Lower lobe of right lung (tissue), 2 donors: ENCODE data around the gene TMOD3. TPM values are rescaled to one million over a fixed set of nuclear protein-coding genes. Genes with fewer than 3 reads are reported as not detected.

Experiments
- ATAC-seq, 2 donors: fragments of 200-7000 bp; cut with Tn5 transposase; one replicate each; pipeline ENCODE4 v1.9.1; 2020 to 2022; ENCODE audit warnings: mild to moderate bottlenecking in 2 of 2, moderate library complexity in 2 of 2
- DNase-seq: peaks from one replicate; pipeline ENCODE4 v3.0.0-alpha.2; 2020
- H3K27ac ChIP-seq: fragments of 200-600 bp; one replicate; pipeline ENCODE4 v1.8.0; 2022
- H3K27me3 ChIP-seq: fragments of 200-600 bp; one replicate; pipeline ENCODE4 v1.8.0; 2022; ENCODE audit warnings: low read depth
- H3K36me3 ChIP-seq: fragments of 200-600 bp; one replicate; pipeline ENCODE4 v1.8.0; 2022; ENCODE audit warnings: mild to moderate bottlenecking
- H3K4me1 ChIP-seq: fragments of 200-600 bp; one replicate; pipeline ENCODE4 v1.8.0; 2022
- H3K4me3 ChIP-seq: fragments of 200-600 bp; one replicate; pipeline ENCODE4 v1.8.0; 2022; ENCODE audit warnings: mild to moderate bottlenecking
- H3K9me3 ChIP-seq: fragments of 200-600 bp; one replicate; pipeline ENCODE4 v1.8.0; 2022
- CTCF ChIP-seq: fragments of 200-600 bp; IDR thresholded peaks from one replicate; pipeline ENCODE4 v1.8.0; 2022; ENCODE audit warnings: antibody characterized with exemption, mild to moderate bottlenecking
- intact Hi-C: fragments of 100-400 bp; cut with DNase I; formaldehyde crosslinking; loops from one replicate; pipeline ENCODE4 v1.11.0; 2022
- total RNA-seq: library from RNA; stranded (reverse); fragmentation: NEBNext Ultra II Directional; extraction: Animal tissue kit (Norgen Biotek cat#: 25700); gene quantifications from one replicate; pipeline ENCODE4 v1.2.1, GENCODE V29; 2021
- donor health status: DM: no; HTN: yes; CAD: no; lungs with severe emphysema.

The TMOD3 gene
- total RNA-seq, 1 donor from 2014 or later, result 73.7 TPM

- no peaks in the 10 kb centered on the region for H3K9me3 ChIP-seq
- H3K4me3 ChIP-seq, result peak overlapping the region; percentile 6
- no peaks in the 10 kb centered on the region for H3K27me3 ChIP-seq
- H3K36me3 ChIP-seq, result no peaks in the 10 kb centered on the region
- peak overlapping the region; percentile 54 for H3K27ac ChIP-seq
- peaks cover 98% of the 10 kb centered on the region for H3K4me1 ChIP-seq
- ATAC-seq (peak; percentile 5 to 29), DNase-seq (no peak)
- intact Hi-C loops, result no loop called here
- TF ChIP-seq CTCF, result no peak
These were observed 12.1 kb downstream of the TMOD3 start for GRCh38 chr15:51841406-51842040.

- Histone ChIP-seq H3K9me3 (no peaks in the 10 kb centered on the region), H3K36me3 (no peaks in the 10 kb centered on the region), H3K4me3 (no peak overlapping the region), H3K27ac (peak overlapping the region; percentile 54), H3K27me3 (no peaks in the 10 kb centered on the region), H3K4me1 (peaks cover 98% of the 10 kb centered on the region)
- TF ChIP-seq CTCF, result no peak
- intact Hi-C loops, result no loop called here
- DNase-seq (no peak), ATAC-seq (no peak)
These were observed 12.8 kb downstream of the TMOD3 start for GRCh38 chr15:51842265-51842664.

GRCh38 chr15:51842852-51843737, 13.6 kb downstream of the TMOD3 start:
- H3K27me3 ChIP-seq, result no peaks in the 10 kb centered on the region
- ATAC-seq (peak in 1 of 2 donors; percentile 13), DNase-seq (no peak)
- no peak for TF ChIP-seq CTCF
- no peaks in the 10 kb centered on the region for H3K9me3 ChIP-seq
- peaks cover 98% of the 10 kb centered on the region for H3K4me1 ChIP-seq
- H3K4me3 ChIP-seq, result no peak overlapping the region
- H3K27ac ChIP-seq, result peak overlapping the region; percentile 54
- intact Hi-C loops, result no loop called here
- no peaks in the 10 kb centered on the region for H3K36me3 ChIP-seq

- DNase-seq (no peak), ATAC-seq (no peak)
- Histone ChIP-seq H3K36me3 (no peaks in the 10 kb centered on the region), H3K4me1 (peaks cover 100% of the 10 kb centered on the region), H3K27ac (peak overlapping the region; percentile 20), H3K9me3 (no peaks in the 10 kb centered on the region), H3K27me3 (no peaks in the 10 kb centered on the region), H3K4me3 (no peak overlapping the region)
- intact Hi-C loops, result no loop called here
- no peak for TF ChIP-seq CTCF
These were observed 15.4 kb downstream of the TMOD3 start for GRCh38 chr15:51844747-51845426.

- Histone ChIP-seq H3K4me1 (peaks cover 98% of the 10 kb centered on the region), H3K4me3 (no peak overlapping the region), H3K36me3 (no peaks in the 10 kb centered on the region), H3K27me3 (no peaks in the 10 kb centered on the region), H3K9me3 (no peaks in the 10 kb centered on the region), H3K27ac (peak overlapping the region; percentile 54)
- intact Hi-C loops, result no loop called here
- DNase-seq, result no peak
- TF ChIP-seq CTCF, result no peak
- peak in 1 of 2 donors; percentile 37 for ATAC-seq
These were observed 16.6 kb downstream of the TMOD3 start for GRCh38 chr15:51846066-51846462.
